ENCODE data around the gene DNPEP. TPM values are rescaled to one million over a fixed set of nuclear protein-coding genes. Genes with fewer than 3 reads are reported as not detected.

DNPEP gene
- total RNA-seq = 10 to 100 TPM; 21.0 to 32.8 (median 25.1) TPM
- 10 to 100 TPM; 54.6 to 89.4 TPM for polyA plus RNA-seq

DNA sequence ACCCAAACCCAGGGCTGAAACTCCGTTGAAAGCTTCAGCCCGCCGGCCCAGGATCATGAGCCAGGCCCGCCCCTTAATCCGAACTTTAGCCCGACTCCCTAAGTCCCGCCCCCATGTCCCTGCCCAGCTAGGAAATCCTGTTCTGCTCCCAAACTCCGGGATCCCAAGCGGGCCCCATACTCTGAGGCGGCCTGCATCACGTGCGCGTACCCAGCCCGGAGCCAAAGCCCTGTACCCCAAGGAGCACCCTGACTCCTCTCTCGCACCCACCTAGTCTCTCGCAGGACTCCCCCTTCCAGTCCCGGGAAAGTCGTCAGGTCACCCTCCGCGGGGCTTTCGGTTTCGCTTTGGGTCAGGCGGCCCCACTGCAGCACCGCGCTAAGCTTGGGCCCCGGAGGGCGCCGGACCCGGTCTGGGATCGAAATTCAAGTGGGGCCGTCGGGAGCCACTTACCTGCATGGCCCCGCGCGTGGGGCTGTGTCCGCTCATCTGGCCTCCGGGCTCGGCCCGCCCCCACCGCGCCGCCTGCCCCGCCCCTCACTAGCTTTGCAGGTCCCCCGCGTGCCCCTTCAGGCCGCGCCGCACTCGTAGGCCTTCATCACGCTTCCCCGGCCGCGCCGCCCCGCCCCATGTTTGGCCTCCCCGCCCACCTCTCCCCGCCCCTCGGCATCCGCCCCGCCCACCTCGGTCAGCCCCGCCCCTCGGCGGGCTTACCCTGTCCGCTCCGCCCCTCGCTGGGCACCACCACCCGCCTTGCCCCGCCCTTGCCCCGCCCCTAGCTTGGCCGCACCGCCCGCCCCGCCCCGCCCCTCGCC lies at the start of gene DNPEP:
Gene DNPEP, minus strand, starts transcription at position 607 of the 815 bp plus-strand sequence. Its CDS starts 118 bp downstream, at position 489.
- peak; percentile 73 to 85 (median 78) for ATAC-seq
- intact Hi-C loops (cut with DNase I) = no loop called here
- TF ChIP-seq, protein P1, sequence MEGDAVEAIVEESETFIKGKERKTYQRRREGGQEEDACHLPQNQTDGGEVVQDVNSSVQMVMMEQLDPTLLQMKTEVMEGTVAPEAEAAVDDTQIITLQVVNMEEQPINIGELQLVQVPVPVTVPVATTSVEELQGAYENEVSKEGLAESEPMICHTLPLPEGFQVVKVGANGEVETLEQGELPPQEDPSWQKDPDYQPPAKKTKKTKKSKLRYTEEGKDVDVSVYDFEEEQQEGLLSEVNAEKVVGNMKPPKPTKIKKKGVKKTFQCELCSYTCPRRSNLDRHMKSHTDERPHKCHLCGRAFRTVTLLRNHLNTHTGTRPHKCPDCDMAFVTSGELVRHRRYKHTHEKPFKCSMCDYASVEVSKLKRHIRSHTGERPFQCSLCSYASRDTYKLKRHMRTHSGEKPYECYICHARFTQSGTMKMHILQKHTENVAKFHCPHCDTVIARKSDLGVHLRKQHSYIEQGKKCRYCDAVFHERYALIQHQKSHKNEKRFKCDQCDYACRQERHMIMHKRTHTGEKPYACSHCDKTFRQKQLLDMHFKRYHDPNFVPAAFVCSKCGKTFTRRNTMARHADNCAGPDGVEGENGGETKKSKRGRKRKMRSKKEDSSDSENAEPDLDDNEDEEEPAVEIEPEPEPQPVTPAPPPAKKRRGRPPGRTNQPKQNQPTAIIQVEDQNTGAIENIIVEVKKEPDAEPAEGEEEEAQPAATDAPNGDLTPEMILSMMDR (IDR thresholded peaks at IDR 0.05) = no peak
- Histone ChIP-seq H3K9me3 (no peaks in the 10 kb centered on the region), H3K4me1 (peaks cover 0 to 3% (median 0%) of the 10 kb centered on the region in 3 donors), H3K27ac (peak within 1 kb of the TSS; percentile 75 to 91 (median 88)), H3K4me3 (peak within 1 kb of the TSS; percentile 71 to 88 (median 79)), H3K27me3 (no peaks in the 10 kb centered on the region), H3K36me3 (peaks cover 3 to 25% (median 13%) of the 10 kb centered on the region in 3 donors)
- FAIRE-seq = no peak
- peak; percentile 75 to 100 (median 96) for DNase-seq
- WGBS, 2 donors = 0 to 1% methylated on average over 54 to 75 of the region's 76 CpGs

DNA sequence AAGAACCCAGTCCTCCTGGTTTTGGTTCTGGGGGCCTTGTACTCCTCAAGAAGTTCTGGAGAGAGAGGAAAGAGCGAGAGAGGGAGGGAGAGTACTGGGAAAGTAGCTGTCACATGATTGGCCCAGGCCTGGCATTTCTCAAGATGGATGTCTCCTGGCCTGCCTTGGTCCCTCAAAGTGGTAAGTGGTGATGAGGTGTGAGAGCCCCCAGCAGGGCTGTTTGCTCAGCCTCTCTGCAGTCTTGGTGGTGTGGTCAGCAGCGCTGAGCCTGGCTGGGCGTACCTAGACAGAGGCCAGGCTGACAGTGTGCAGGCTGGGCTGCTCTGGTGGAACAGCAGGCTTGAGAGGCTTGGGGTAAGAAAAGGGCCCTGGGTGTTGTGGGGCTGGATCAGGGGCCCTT lies 49.4 kb upstream of the DNPEP start:
- FAIRE-seq = no peak
- no peak for DNase-seq
- no peak for ATAC-seq
- no peaks in the 10 kb centered on the region for H3K4me1 ChIP-seq
- intact Hi-C loops (cut with DNase I) = no loop called here
- no peak overlapping the region for H3K27ac ChIP-seq
- no peaks in the 10 kb centered on the region for H3K36me3 ChIP-seq
- WGBS, 2 donors = 80 to 86% methylated on average over 3 of the region's 3 CpGs
- H3K9me3 ChIP-seq = no peaks in the 10 kb centered on the region
- TF ChIP-seq, protein P1 (IDR thresholded peaks at IDR 0.05) = no peak
- H3K27me3 ChIP-seq = peaks cover 0 to 5% (median 0%) of the 10 kb centered on the region in 4 donors
- H3K4me3 ChIP-seq = no peak overlapping the region

DNA sequence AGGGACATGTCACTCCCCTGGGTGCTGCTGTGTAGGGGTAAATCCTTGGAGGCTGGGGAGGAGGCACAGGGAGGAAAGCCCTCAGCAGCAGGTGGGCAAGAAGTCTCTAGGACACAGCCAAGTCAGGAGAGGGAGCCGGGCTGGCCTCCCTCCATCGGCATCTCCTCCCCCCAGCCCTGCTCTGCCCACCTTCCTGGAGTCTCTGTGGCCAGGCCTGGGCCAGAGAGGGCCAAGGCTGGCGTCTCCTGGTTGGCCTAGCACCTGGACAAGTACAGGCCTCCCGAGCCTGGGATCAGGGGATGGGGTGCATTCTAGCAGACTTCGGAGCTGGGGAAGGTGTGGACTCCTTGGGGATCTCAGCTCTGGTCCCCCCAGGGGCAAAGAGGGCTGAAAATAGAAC lies 48.8 kb upstream of the DNPEP start:
- FAIRE-seq (no peak), ATAC-seq (no peak), DNase-seq (no peak)
- no peaks in the 10 kb centered on the region for H3K36me3 ChIP-seq
- H3K4me3 ChIP-seq = no peak overlapping the region
- 77% methylated on average over 4 to 5 of the region's 5 CpGs for WGBS, 2 donors
- no peaks in the 10 kb centered on the region for H3K9me3 ChIP-seq
- intact Hi-C loops (cut with DNase I) = no loop called here
- H3K4me1 ChIP-seq = no peaks in the 10 kb centered on the region
- peaks cover 0 to 5% (median 0%) of the 10 kb centered on the region in 4 donors for H3K27me3 ChIP-seq
- TF ChIP-seq, protein P1 (IDR thresholded peaks at IDR 0.05) = no peak
- H3K27ac ChIP-seq = no peak overlapping the region

DNA sequence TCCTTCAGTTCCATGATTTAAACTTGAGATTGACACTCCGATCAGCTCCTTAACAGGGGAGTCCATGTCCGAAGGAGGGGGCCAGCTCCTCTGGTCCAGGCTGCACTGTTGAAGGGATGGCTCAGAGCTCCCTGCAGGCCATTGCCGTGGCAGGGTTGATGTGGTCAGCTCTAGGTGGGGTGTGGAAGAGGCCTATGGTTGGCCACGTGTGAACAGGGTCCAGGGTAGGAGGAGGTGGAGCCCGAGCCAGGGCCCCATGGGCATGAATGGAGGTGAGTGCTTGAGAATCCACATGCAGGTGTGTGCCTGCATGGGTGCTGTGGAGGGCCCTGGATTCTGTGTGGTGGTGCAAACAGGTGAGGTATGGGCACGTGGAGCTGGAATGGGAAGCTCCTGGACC lies 48.0 kb upstream of the DNPEP start:
- Histone ChIP-seq H3K4me3 (no peak overlapping the region), H3K9me3 (no peaks in the 10 kb centered on the region), H3K4me1 (no peaks in the 10 kb centered on the region), H3K27me3 (peaks cover 0 to 5% (median 0%) of the 10 kb centered on the region in 4 donors), H3K27ac (no peak overlapping the region), H3K36me3 (no peaks in the 10 kb centered on the region)
- intact Hi-C loops (cut with DNase I) = no loop called here
- DNase-seq = no peak
- no peak for ATAC-seq
- WGBS, 2 donors = 87 to 91% methylated on average over 6 of the region's 6 CpGs
- TF ChIP-seq, protein P1 (IDR thresholded peaks at IDR 0.05) = no peak
- no peak for FAIRE-seq

Measured in pancreas (tissue), 10 donors.